BLaER1 (cell line): ENCODE results near the gene CUZD1.

Experiments used
- H3K27ac ChIP-seq: shearing (Covaris generic); formaldehyde crosslinking; 2 replicates; pipeline ENCODE4 v1.8.1; 2022
- H3K27me3 ChIP-seq: shearing (Covaris generic); formaldehyde crosslinking; 2 replicates; pipeline ENCODE4 v1.8.1; 2022
- H3K36me3 ChIP-seq: shearing (Covaris generic); formaldehyde crosslinking; 2 replicates; pipeline ENCODE4 v1.8.1; 2022
- H3K4me1 ChIP-seq: shearing (Covaris generic); formaldehyde crosslinking; 2 replicates; pipeline ENCODE4 v1.8.1; 2022
- H3K4me2 ChIP-seq: shearing (Covaris generic); formaldehyde crosslinking; 2 replicates; pipeline ENCODE4 v1.8.1; 2022
- H3K4me3 ChIP-seq: shearing (Covaris generic); formaldehyde crosslinking; 2 replicates; pipeline ENCODE4 v1.8.1; 2022
- H3K9ac ChIP-seq: shearing (Covaris generic); formaldehyde crosslinking; 2 replicates; pipeline ENCODE4 v1.8.1; 2022
- H3K9me3 ChIP-seq: shearing (Covaris generic); formaldehyde crosslinking; 2 replicates; pipeline ENCODE4 v1.8.1; 2022
- H4K20me1 ChIP-seq: shearing (Covaris generic); formaldehyde crosslinking; 2 replicates; pipeline ENCODE4 v1.8.1; 2022
- Cebpa-rat ChIP-seq: shearing (Covaris generic); IDR thresholded peaks from 2 replicates; pipeline ENCODE4 v1.8.1; 2022

Gene CUZD1

DNA sequence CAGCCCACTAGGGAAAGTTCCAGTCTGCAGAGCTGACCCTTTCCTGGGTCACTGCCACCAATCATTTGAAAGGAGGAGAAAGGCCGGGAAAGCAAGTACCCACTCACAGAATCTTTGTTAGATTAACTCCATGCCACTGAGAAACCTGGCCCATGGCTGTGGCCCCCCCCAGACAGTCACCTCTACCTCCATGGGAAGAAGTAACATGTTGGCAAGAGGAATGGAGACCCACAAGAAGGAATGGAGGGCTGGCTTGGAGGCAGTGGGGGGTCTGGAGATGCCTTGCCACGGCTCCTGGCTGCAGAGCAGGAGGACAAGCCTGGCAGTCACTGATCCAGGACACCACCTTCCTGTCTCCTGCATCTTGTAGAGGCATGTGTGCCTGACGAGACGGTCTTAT, 32.9 kb downstream of the CUZD1 start:
- H3K4me1 ChIP-seq: no peaks in the 10 kb centered on the region
- H3K27ac ChIP-seq: no peak overlapping the region
- no peak for TF ChIP-seq Cebpa-rat
- H3K4me3 ChIP-seq: no peak overlapping the region
- H3K9me3 ChIP-seq: no peaks in the 10 kb centered on the region
- H3K9ac ChIP-seq: no peak overlapping the region
- no peak overlapping the region for H3K4me2 ChIP-seq
- no peaks in the 10 kb centered on the region for H4K20me1 ChIP-seq
- no peaks in the 10 kb centered on the region for H3K36me3 ChIP-seq
- no peaks in the 10 kb centered on the region for H3K27me3 ChIP-seq

DNA sequence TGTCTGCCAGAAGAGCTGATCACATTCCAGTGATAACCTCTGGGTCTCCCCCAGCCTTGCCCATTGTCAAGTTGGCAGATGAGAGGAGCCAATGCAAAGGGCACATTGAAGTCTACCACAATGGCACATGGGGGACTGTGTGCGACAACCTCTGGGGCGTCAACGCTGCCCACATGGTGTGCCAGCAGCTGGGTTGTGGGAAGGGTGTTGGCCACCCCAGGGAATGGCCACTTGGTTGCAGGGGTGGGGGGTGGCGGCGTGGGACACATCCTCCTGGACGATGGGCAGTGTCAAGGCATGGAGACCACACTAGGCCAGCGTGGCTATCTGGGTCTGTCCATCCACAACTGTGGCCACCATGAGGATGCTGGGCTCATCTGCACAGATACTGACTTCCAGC, 43.4 kb downstream of the CUZD1 start:
- TF ChIP-seq Cebpa-rat: no peak
- Histone ChIP-seq H3K4me3 (no peak overlapping the region), H3K9ac (no peak overlapping the region), H3K9me3 (no peaks in the 10 kb centered on the region), H3K4me1 (no peaks in the 10 kb centered on the region), H3K27ac (no peak overlapping the region), H3K4me2 (no peak overlapping the region), H4K20me1 (no peaks in the 10 kb centered on the region), H3K27me3 (no peaks in the 10 kb centered on the region), H3K36me3 (no peaks in the 10 kb centered on the region)

DNA sequence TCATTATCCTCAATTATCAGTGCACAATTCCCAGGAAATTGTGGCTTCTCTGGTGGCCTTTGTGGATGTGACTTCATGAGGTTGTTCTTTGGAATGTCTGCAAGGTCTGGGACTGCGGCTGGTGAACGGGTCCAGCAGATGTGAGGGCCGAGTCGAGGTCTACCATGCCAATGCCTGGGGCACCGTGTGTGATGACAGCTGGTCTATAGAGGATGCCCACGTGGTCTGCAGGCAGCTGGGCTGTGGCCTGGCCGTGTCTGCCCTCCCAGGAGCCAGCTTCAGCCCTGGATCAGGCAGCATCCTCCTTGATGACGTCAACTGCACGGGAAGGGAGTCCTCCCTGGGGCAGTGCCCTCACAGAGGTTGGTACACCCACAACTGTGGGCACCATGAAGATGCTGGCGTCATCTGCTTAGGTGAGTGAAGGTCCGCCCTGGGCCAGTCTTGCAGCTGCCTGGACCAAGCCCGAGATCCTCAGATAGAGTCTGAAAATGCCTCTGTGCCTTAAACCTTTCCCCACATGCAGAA, 46.9 kb downstream of the CUZD1 start:
- H3K4me2 ChIP-seq: no peak overlapping the region
- H3K4me1 ChIP-seq: no peaks in the 10 kb centered on the region
- TF ChIP-seq Cebpa-rat: no peak
- no peak overlapping the region for H3K27ac ChIP-seq
- H3K36me3 ChIP-seq: no peaks in the 10 kb centered on the region
- H4K20me1 ChIP-seq: no peaks in the 10 kb centered on the region
- no peak overlapping the region for H3K9ac ChIP-seq
- no peaks in the 10 kb centered on the region for H3K9me3 ChIP-seq
- H3K27me3 ChIP-seq: no peaks in the 10 kb centered on the region
- no peak overlapping the region for H3K4me3 ChIP-seq

- no peak for TF ChIP-seq Cebpa-rat
Measured at GRCh38 chr10:122796796-122797195, 48.9 kb downstream of the CUZD1 start.

DNA sequence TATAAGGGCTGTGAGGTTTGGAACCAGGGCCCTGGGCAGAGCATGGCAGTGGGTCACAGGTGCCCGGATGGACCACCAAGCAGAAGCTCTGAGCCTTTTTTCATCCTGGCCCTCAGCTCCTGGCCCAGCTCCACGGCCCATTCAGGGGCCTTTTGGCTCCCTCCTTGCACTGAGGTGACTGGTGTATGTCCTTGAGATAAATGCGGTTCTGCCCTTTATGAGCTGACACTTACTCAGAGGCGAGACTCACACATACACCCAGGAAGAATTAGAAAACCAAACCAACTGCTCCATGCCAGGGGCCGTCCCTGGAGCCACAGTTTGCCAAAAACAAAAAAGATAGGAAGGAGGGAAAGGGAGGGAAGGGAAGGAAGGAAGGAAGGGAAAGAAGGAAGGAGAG, 49.7 kb downstream of the CUZD1 start:
- Histone ChIP-seq H3K4me2 (no peak overlapping the region), H3K4me1 (no peaks in the 10 kb centered on the region), H4K20me1 (no peaks in the 10 kb centered on the region), H3K27me3 (no peaks in the 10 kb centered on the region), H3K27ac (no peak overlapping the region), H3K36me3 (no peaks in the 10 kb centered on the region), H3K9ac (no peak overlapping the region), H3K9me3 (no peaks in the 10 kb centered on the region), H3K4me3 (no peak overlapping the region)
- no peak for TF ChIP-seq Cebpa-rat

More at GRCh38 chr10:122796796-122797195, 48.9 kb downstream of the CUZD1 start:
- no peaks in the 10 kb centered on the region for H3K27me3 ChIP-seq
- no peaks in the 10 kb centered on the region for H3K36me3 ChIP-seq
- no peak overlapping the region for H3K27ac ChIP-seq
- H3K4me2 ChIP-seq: no peak overlapping the region
- H3K9me3 ChIP-seq: no peaks in the 10 kb centered on the region
- H3K4me1 ChIP-seq: no peaks in the 10 kb centered on the region
- H4K20me1 ChIP-seq: no peaks in the 10 kb centered on the region
- H3K4me3 ChIP-seq: no peak overlapping the region
- H3K9ac ChIP-seq: no peak overlapping the region

DNA sequence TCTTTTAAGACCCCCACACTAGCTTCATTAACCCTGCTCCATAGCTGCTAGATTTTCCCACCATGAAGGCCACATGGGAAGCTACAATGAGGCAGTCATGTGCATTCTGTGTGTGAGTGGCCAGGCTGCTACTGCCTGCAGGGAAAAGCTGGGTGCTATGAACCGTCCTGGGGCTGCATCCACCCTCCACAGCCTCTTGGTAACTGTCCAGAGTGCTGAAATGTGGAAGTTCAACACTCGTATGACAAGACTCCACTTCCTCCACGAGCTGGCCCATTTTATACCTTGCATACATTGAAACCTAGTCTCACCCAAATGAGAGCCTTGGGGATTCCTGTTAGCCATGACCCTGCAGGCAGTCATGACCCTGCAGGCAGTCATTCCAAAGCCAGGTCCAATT, 59.4 kb downstream of the CUZD1 start:
- no peaks in the 10 kb centered on the region for H3K4me1 ChIP-seq
- TF ChIP-seq Cebpa-rat: no peak
- H3K27ac ChIP-seq: no peak overlapping the region
- no peak overlapping the region for H3K4me3 ChIP-seq
- H3K9ac ChIP-seq: no peak overlapping the region
- no peaks in the 10 kb centered on the region for H3K36me3 ChIP-seq
- no peak overlapping the region for H3K4me2 ChIP-seq
- H4K20me1 ChIP-seq: no peaks in the 10 kb centered on the region
- no peaks in the 10 kb centered on the region for H3K9me3 ChIP-seq
- no peaks in the 10 kb centered on the region for H3K27me3 ChIP-seq

- Histone ChIP-seq H3K9ac (no peak overlapping the region), H3K4me2 (no peak overlapping the region), H3K27me3 (no peaks in the 10 kb centered on the region), H4K20me1 (no peaks in the 10 kb centered on the region), H3K4me1 (no peaks in the 10 kb centered on the region), H3K27ac (no peak overlapping the region), H3K9me3 (no peaks in the 10 kb centered on the region), H3K4me3 (no peak overlapping the region), H3K36me3 (no peaks in the 10 kb centered on the region)
- TF ChIP-seq Cebpa-rat: no peak
Measured at GRCh38 chr10:122782911-122783310, 62.7 kb downstream of the CUZD1 start.
